ENCODE data around the gene VDR. TPM values are rescaled to one million over a fixed set of nuclear protein-coding genes. Genes with fewer than 3 reads are reported as not detected.
A peak's percentile ranks its signal among the peaks of the same experiment; 100 is the strongest.

The VDR gene
- total RNA-seq, 1 donor = 8.2 TPM

DNA sequence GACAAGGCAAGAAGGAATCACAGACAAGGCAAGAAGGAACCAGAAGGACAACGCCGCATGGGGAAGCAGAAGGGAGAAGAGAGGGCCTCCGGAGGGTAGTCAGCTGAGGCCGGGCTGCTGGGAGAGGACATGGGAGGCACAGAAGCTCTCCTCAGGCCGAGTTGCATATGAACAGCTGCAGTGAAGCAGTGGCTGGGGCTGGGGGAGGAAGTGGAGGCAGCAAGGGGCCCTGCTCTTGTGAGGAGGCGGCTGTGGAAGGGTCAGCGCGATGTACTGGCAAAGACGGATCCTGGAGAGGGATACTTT is 36.6 kb upstream of the VDR start:
- TF ChIP-seq, protein P1, sequence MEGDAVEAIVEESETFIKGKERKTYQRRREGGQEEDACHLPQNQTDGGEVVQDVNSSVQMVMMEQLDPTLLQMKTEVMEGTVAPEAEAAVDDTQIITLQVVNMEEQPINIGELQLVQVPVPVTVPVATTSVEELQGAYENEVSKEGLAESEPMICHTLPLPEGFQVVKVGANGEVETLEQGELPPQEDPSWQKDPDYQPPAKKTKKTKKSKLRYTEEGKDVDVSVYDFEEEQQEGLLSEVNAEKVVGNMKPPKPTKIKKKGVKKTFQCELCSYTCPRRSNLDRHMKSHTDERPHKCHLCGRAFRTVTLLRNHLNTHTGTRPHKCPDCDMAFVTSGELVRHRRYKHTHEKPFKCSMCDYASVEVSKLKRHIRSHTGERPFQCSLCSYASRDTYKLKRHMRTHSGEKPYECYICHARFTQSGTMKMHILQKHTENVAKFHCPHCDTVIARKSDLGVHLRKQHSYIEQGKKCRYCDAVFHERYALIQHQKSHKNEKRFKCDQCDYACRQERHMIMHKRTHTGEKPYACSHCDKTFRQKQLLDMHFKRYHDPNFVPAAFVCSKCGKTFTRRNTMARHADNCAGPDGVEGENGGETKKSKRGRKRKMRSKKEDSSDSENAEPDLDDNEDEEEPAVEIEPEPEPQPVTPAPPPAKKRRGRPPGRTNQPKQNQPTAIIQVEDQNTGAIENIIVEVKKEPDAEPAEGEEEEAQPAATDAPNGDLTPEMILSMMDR (IDR thresholded peaks at IDR 0.05; ENCODE audit: insufficient read depth, low read depth, low read length) = no peak
- no peak for DNase-seq (ENCODE audit: low read depth)
- no peak overlapping the region for H3K4me3 ChIP-seq (ENCODE audit: low read depth, low read length)

- DNase-seq (ENCODE audit: low read depth) = no peak
- TF ChIP-seq, protein P1 (IDR thresholded peaks at IDR 0.05; ENCODE audit: insufficient read depth, low read depth, low read length) = no peak
- no peak overlapping the region for H3K4me3 ChIP-seq (ENCODE audit: low read depth, low read length)
Measured at GRCh38 chr12:47940773-47941474, 36.1 kb upstream of the VDR start.

- DNase-seq (ENCODE audit: low read depth) = no peak
- no peak overlapping the region for H3K4me3 ChIP-seq (ENCODE audit: low read depth, low read length)
- TF ChIP-seq, protein P1 (IDR thresholded peaks at IDR 0.05; ENCODE audit: insufficient read depth, low read depth, low read length) = no peak
Measured at GRCh38 chr12:47939009-47939601, 34.3 kb upstream of the VDR start.

- no peak overlapping the region for H3K4me3 ChIP-seq (ENCODE audit: low read depth, low read length)
- TF ChIP-seq, protein P1 (IDR thresholded peaks at IDR 0.05; ENCODE audit: insufficient read depth, low read depth, low read length) = no peak
- no peak for DNase-seq (ENCODE audit: low read depth)
Measured at GRCh38 chr12:47938594-47938993, 33.8 kb upstream of the VDR start.

- DNase-seq (ENCODE audit: low read depth) = peak; percentile 46
- TF ChIP-seq, protein P1 (IDR thresholded peaks at IDR 0.05; ENCODE audit: insufficient read depth, low read depth, low read length) = no peak
- no peak overlapping the region for H3K4me3 ChIP-seq (ENCODE audit: low read depth, low read length)
Measured at GRCh38 chr12:47938093-47938492, 33.3 kb upstream of the VDR start.

- no peak overlapping the region for H3K4me3 ChIP-seq (ENCODE audit: low read depth, low read length)
- peak; percentile 95 for DNase-seq (ENCODE audit: low read depth)
- TF ChIP-seq, protein P1 (IDR thresholded peaks at IDR 0.05; ENCODE audit: insufficient read depth, low read depth, low read length) = no peak
Measured at GRCh38 chr12:47935184-47935583, 30.4 kb upstream of the VDR start.

DNA sequence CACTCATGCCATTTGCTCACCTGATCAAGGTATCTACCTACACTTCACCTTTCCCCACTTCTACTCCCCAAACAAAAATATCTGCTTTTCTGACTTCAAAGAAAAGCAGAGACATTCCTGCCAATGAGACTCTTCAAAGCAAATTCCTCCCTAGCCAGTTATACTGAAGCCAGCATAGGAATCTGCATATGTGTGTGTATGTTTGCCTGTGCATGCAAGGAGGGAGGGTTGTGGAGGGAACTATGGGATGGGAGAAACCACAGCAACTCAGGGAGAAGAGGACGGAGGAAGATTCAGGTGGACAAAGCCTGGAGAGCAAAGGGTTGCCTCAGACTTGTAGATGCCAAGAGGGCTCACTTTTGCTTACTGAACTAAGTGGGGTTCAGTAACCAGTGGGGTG is 26.4 kb upstream of the VDR start:
- TF ChIP-seq, protein P1 (IDR thresholded peaks at IDR 0.05; ENCODE audit: insufficient read depth, low read depth, low read length) = no peak
- no peak overlapping the region for H3K4me3 ChIP-seq (ENCODE audit: low read depth, low read length)
- DNase-seq (ENCODE audit: low read depth) = no peak

Measured in fibroblast of villous mesenchyme (primary cell).